Nephron (organoid): ENCODE data around the gene C1QTNF2.

ENCODE experiments used
- H3K27ac Mint-ChIP-seq, 3 experiments: 2 replicates each; pipeline ENCODE4 v1.8.0; 2020; ENCODE audit warnings: mixed read lengths in 3 of 3, mild to moderate bottlenecking in 2 of 3, moderate library complexity in 1 of 3
- H3K27me3 Mint-ChIP-seq: 2 replicates; pipeline ENCODE4 v1.8.0; 2021; ENCODE audit warnings: low read depth, mild to moderate bottlenecking, moderate library complexity, mixed read lengths
- H3K36me3 Mint-ChIP-seq: 2 replicates; pipeline ENCODE4 v1.8.0; 2020; ENCODE audit warnings: low read depth, mixed read lengths
- H3K4me1 Mint-ChIP-seq: 2 replicates; pipeline ENCODE4 v1.8.0; 2020; ENCODE audit warnings: mixed read lengths
- H3K4me3 Mint-ChIP-seq, 3 experiments: 2 replicates each; pipeline ENCODE4 v1.8.0; 2020; ENCODE audit warnings: mild to moderate bottlenecking in 3 of 3, mixed read lengths in 3 of 3, moderate library complexity in 2 of 3
- H3K9me3 Mint-ChIP-seq: 2 replicates; pipeline ENCODE4 v1.8.0; 2020; ENCODE audit warnings: mixed read lengths
- TF ChIP-seq, protein P1 (sequence below), 3 experiments: fragments of 200-600 bp; sonication (generic); IDR thresholded peaks; one replicate each; pipeline ENCODE4 v1.5.0; 2021; ENCODE audit warnings: antibody characterized with exemption in 3 of 3; ENCODE audit not compliant: unreplicated experiment in 3 of 3

The C1QTNF2 gene

DNA sequence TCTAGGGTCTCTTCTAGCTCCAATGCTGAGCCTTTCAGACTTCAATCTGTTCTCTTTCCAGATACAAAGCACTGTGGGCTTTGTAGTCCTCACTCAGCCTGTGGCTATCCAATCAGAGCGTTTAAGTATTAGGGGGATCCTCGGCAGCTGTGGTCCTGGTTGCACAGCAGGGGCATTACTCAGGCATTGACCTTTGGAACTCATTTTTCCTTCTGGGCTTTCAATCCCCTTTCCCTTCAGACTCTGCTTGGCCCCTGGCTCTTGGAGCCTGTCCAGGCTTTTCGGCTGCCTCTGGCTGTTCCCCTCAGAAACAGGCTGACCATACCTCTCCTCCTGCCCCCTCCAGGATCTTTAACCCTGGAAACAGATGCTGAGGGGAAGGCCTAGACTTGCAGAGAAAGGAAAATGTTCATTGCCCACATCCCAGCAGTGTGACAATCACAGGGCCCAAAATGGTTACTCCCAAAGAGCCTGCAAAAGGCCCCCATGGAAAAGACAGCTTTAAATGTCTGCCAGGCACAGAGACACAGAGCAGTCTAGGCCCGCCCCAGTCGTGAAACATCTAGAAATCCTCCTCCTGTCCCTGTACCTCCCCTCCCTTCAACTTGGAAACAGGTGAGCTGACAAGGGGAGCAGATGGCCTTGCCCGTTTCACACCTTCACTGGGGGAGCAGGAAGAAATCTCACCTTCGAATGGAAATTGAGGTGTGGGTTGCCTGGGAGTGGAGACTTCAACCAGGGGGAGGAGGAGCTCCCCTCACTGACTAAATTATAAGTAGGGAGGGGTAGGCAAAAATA is 13.7 kb downstream of the C1QTNF2 start:
- Mint-ChIP-seq H3K4me1 (peaks cover 62% of the 10 kb centered on the region), H3K4me3 (no peak overlapping the region), H3K27ac (peak overlapping the region; percentile 68 to 86 (median 85)), H3K9me3 (no peaks in the 10 kb centered on the region), H3K36me3 (no peaks in the 10 kb centered on the region), H3K27me3 (no peaks in the 10 kb centered on the region)
- TF ChIP-seq, protein P1, sequence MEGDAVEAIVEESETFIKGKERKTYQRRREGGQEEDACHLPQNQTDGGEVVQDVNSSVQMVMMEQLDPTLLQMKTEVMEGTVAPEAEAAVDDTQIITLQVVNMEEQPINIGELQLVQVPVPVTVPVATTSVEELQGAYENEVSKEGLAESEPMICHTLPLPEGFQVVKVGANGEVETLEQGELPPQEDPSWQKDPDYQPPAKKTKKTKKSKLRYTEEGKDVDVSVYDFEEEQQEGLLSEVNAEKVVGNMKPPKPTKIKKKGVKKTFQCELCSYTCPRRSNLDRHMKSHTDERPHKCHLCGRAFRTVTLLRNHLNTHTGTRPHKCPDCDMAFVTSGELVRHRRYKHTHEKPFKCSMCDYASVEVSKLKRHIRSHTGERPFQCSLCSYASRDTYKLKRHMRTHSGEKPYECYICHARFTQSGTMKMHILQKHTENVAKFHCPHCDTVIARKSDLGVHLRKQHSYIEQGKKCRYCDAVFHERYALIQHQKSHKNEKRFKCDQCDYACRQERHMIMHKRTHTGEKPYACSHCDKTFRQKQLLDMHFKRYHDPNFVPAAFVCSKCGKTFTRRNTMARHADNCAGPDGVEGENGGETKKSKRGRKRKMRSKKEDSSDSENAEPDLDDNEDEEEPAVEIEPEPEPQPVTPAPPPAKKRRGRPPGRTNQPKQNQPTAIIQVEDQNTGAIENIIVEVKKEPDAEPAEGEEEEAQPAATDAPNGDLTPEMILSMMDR (IDR thresholded peaks at IDR 0.05; ENCODE audit: unreplicated experiment in 3 of 3): no peak

DNA sequence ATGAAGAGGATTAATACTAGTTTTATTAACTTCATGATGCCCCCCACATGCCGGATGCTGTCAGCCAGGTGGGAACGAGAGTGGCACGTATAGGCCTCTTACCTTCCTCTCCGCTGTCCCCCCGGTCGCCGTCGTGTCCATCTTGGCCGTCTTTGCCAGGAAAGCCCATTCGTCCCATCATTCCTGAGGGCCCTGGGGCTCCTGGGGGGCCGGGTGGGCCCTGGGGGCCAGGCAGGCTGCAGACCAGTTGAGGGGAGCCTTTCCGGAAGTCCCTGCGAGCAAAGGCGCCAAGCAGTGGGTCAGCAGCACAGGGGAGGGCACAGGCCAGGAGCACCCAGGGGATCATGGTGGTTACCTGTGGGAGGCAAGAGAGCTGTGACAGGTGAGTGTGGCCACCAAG is 15.8 kb downstream of the C1QTNF2 start:
- no peaks in the 10 kb centered on the region for H3K27me3 Mint-ChIP-seq

DNA sequence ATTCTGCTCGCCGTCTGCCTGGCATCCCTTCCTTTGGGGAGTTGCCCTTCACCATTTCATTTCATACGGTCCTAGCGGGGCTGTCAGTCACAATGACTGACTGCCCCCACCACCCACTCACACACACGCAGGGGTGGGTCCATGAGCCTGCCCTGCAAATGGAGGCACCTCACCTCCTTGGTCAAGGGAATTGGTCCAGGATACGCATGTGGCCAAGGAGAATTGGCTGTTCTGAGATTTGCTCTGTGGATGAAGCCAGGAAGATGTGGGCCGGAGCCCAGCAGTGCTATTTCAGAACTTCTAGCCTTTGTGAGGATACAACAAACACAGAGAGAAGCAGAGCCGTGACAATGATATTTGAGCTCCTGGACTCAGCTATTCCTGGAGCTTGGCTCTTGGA is 17.0 kb downstream of the C1QTNF2 start:
- H3K27me3 Mint-ChIP-seq: peaks cover under 1% of the 10 kb centered on the region
- H3K36me3 Mint-ChIP-seq: no peaks in the 10 kb centered on the region
- TF ChIP-seq, protein P1 (IDR thresholded peaks at IDR 0.05; ENCODE audit: unreplicated experiment in 3 of 3): no peak
- H3K4me1 Mint-ChIP-seq: peaks cover 38% of the 10 kb centered on the region
- H3K9me3 Mint-ChIP-seq: no peaks in the 10 kb centered on the region
- no peak overlapping the region for H3K27ac Mint-ChIP-seq
- H3K4me3 Mint-ChIP-seq: no peak overlapping the region

More for the DNA sequence above, 15.8 kb downstream of the C1QTNF2 start:
- Mint-ChIP-seq H3K4me3 (no peak overlapping the region), H3K4me1 (peaks cover 45% of the 10 kb centered on the region), H3K27ac (no peak overlapping the region), H3K9me3 (no peaks in the 10 kb centered on the region), H3K36me3 (no peaks in the 10 kb centered on the region)
- TF ChIP-seq, protein P1 (IDR thresholded peaks at IDR 0.05; ENCODE audit: unreplicated experiment in 3 of 3): no peak

DNA sequence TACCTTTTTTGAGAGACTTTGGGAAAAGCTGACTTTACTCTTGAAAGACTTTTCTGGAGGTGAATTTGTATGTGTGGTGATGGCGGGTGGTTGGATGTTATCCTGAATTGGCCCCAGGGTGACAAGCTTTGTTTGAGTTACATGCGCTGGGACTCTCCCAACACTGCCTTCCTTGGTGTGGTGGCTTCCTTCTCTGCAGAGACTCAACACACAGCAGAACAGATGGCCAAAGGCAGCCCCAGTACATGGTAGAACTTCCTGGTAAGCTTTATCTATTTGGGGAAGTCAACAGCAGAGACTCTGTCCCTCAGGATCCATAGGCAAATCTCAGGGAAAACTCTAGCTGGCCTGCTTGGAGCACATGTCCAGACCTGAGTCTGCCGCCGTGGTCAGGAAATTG is 18.1 kb downstream of the C1QTNF2 start:
- TF ChIP-seq, protein P1 (IDR thresholded peaks at IDR 0.05; ENCODE audit: unreplicated experiment in 3 of 3): no peak
- H3K4me1 Mint-ChIP-seq: peaks cover 28% of the 10 kb centered on the region
- H3K9me3 Mint-ChIP-seq: no peaks in the 10 kb centered on the region
- H3K27ac Mint-ChIP-seq: no peak overlapping the region
- H3K27me3 Mint-ChIP-seq: peaks cover 8% of the 10 kb centered on the region
- no peaks in the 10 kb centered on the region for H3K36me3 Mint-ChIP-seq
- H3K4me3 Mint-ChIP-seq: no peak overlapping the region

DNA sequence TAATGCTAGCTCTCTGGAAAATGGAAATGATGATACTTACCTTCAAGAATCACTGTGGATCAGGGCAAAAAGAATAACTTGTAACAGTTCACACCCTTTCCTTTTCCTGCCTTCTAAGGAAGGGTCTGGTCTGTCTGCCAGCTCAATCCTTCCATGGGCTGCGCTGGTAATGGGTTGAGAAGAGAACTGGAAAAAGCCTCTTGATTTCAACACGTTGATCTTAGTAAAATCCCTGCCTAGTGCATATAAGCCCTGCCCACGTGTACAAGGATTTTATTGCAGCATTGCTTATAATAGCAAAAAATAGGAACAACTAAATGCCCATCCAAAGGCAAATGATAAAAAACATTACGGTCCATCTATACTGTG is 20.5 kb downstream of the C1QTNF2 start:
- TF ChIP-seq, protein P1 (IDR thresholded peaks at IDR 0.05; ENCODE audit: unreplicated experiment in 3 of 3): no peak
- Mint-ChIP-seq H3K4me1 (peaks cover 10% of the 10 kb centered on the region), H3K36me3 (no peaks in the 10 kb centered on the region), H3K27me3 (peaks cover 8% of the 10 kb centered on the region), H3K4me3 (no peak overlapping the region), H3K9me3 (no peaks in the 10 kb centered on the region), H3K27ac (no peak overlapping the region)
